DND-41 (cell line): Measurements from ENCODE around the gene PAPSS2.

Experiments
- EZH2 ChIP-seq: IDR thresholded peaks from 3 replicates; pipeline ENCODE4 v1.6.1; 2012; ENCODE audit warnings: borderline replicate concordance, low read depth, mild to moderate bottlenecking, moderate library complexity, low read length, inconsistent platforms; ENCODE audit not compliant: severe bottlenecking
- TF ChIP-seq, protein P1 (sequence below): IDR thresholded peaks from 2 replicates; pipeline ENCODE4 v1.5.1; 2012; ENCODE audit warnings: borderline replicate concordance, low read length, moderate library complexity, mild to moderate bottlenecking; ENCODE audit not compliant: poor library complexity, severe bottlenecking; ENCODE audit errors: extremely low read depth

DNA sequence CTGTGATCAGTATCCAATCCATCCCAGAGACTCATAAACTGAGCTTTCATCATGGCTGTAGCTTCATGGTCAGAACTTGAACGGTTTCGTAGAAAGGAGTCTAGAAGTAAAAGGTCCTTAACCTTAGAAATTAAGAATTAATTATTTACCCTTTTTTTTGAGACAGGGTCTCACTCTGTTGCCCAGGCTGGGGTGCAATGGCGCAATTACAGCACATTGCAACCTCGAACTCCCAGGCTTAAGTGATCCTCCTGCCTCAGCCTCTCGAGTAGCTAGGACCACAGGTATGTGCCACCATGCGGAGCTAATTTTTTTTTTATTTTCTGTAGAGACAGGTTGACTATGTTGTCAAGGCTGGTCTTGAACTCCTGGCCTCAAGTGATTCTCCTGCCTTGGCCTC, 116.7 kb downstream of the PAPSS2 start:
- TF ChIP-seq EZH2 = no peak
- TF ChIP-seq, protein P1, sequence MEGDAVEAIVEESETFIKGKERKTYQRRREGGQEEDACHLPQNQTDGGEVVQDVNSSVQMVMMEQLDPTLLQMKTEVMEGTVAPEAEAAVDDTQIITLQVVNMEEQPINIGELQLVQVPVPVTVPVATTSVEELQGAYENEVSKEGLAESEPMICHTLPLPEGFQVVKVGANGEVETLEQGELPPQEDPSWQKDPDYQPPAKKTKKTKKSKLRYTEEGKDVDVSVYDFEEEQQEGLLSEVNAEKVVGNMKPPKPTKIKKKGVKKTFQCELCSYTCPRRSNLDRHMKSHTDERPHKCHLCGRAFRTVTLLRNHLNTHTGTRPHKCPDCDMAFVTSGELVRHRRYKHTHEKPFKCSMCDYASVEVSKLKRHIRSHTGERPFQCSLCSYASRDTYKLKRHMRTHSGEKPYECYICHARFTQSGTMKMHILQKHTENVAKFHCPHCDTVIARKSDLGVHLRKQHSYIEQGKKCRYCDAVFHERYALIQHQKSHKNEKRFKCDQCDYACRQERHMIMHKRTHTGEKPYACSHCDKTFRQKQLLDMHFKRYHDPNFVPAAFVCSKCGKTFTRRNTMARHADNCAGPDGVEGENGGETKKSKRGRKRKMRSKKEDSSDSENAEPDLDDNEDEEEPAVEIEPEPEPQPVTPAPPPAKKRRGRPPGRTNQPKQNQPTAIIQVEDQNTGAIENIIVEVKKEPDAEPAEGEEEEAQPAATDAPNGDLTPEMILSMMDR = no peak
